NCI-H526 (cell line): ENCODE results near the gene STMP1.
A peak's percentile ranks its signal among the peaks of the same experiment; 100 is the strongest.
"Not testable (repeated sequence)": the region's sequence is repeated elsewhere in the genome, so short reads cannot be mapped to it uniquely, and the experiment has no call there.

Experiments
- DNase-seq, 2 experiments: peaks; one replicate each; lab custom pipeline; 2025; lab: John Stamatoyannopoulos, UW

The STMP1 gene

GRCh38 chr7:135664046-135664589 is 1.8 kb downstream of the STMP1 start:
- DNase-seq: no peak

GRCh38 chr7:135665042-135665441 is 2.7 kb downstream of the STMP1 start:
- no peak for DNase-seq

GRCh38 chr7:135666156-135666555 is 3.8 kb downstream of the STMP1 start:
- no peak for DNase-seq

GRCh38 chr7:135666846-135667245 is 4.5 kb downstream of the STMP1 start:
- DNase-seq: no peak

GRCh38 chr7:135667626-135668025 is 5.3 kb downstream of the STMP1 start:
- not testable (repeated sequence) for DNase-seq

- DNase-seq: not testable (repeated sequence)
Measured at GRCh38 chr7:135668852-135669395, 6.6 kb downstream of the STMP1 start.

GRCh38 chr7:135669774-135670173 is 7.5 kb downstream of the STMP1 start:
- DNase-seq: no peak

- DNase-seq: no peak
Measured at GRCh38 chr7:135670179-135670578, 7.9 kb downstream of the STMP1 start.

GRCh38 chr7:135672560-135673359 is 10.4 kb downstream of the STMP1 start:
- DNase-seq: peak; percentile 32 to 66

GRCh38 chr7:135673360-135673706 is 11.0 kb downstream of the STMP1 start:
- no peak for DNase-seq

- no peak for DNase-seq
Measured at GRCh38 chr7:135678612-135679575, 16.6 kb downstream of the STMP1 start.

- no peak for DNase-seq
Measured at GRCh38 chr7:135681762-135682161, 19.4 kb downstream of the STMP1 start.

- no peak for DNase-seq
Measured at GRCh38 chr7:135682191-135682590, 19.9 kb downstream of the STMP1 start.

GRCh38 chr7:135683609-135684008 is 21.3 kb downstream of the STMP1 start:
- no peak for DNase-seq

GRCh38 chr7:135684136-135684535 is 21.8 kb downstream of the STMP1 start:
- DNase-seq: no peak

GRCh38 chr7:135684699-135685098 is 22.4 kb downstream of the STMP1 start:
- DNase-seq: no peak

- DNase-seq: no peak
Measured at GRCh38 chr7:135685306-135686084, 23.2 kb downstream of the STMP1 start.

- DNase-seq: no peak
Measured at GRCh38 chr7:135687466-135687865, 25.2 kb downstream of the STMP1 start.

GRCh38 chr7:135690566-135690965 is 28.3 kb downstream of the STMP1 start:
- no peak for DNase-seq

- no peak for DNase-seq
Measured at GRCh38 chr7:135692055-135692454, 29.7 kb downstream of the STMP1 start.

- DNase-seq: not testable (repeated sequence)
Measured at GRCh38 chr7:135692606-135693005, 30.3 kb downstream of the STMP1 start.

GRCh38 chr7:135693558-135693957 is 31.2 kb downstream of the STMP1 start:
- no peak for DNase-seq
